Vagina (tissue), 2 donors: Measurements from ENCODE around the gene SCFD2.

Experiments
- CTCF ChIP-seq, 3 experiments: fragments of 450-650 bp in 2 of 3; fragments of 200-600 bp in 1 of 3; sonication (generic) in 1 of 3; IDR thresholded peaks; one replicate each; pipeline ENCODE4 v1.5.1; 2017 to 2019; ENCODE audit warnings: antibody characterized with exemption in 3 of 3, mild to moderate bottlenecking in 2 of 3, moderate library complexity in 2 of 3
- POLR2A ChIP-seq, 2 donors: fragments of 450-650 bp; IDR thresholded peaks; one replicate each; pipeline ENCODE4 v1.6.1; 2017; ENCODE audit warnings: antibody characterized with exemption in 2 of 2, mild to moderate bottlenecking in 2 of 2, moderate library complexity in 2 of 2

- TF ChIP-seq CTCF (IDR thresholded peaks at IDR 0.05) (no peak), POLR2A (IDR thresholded peaks at IDR 0.05) (no peak)
Observed at GRCh38 chr4:53023677-53024299, 342.1 kb downstream of the SCFD2 start.
